Left cardiac atrium (tissue), 4 donors: Measurements from ENCODE around the gene PARP15. TPM values are rescaled to one million over a fixed set of nuclear protein-coding genes. Genes with fewer than 3 reads are reported as not detected.

Experiments used
- ATAC-seq, 2 donors: fragments of 200-7000 bp; cut with Tn5 transposase; one replicate each; pipeline ENCODE4 v1.9.1; 2020; ENCODE audit warnings: mild to moderate bottlenecking in 2 of 2, moderate library complexity in 2 of 2
- DNase-seq: peaks from one replicate; pipeline ENCODE4 v3.0.0-alpha.2; 2020
- intact Hi-C, 2 donors: fragments of 100-400 bp; cut with DNase I; formaldehyde crosslinking; loops; one replicate each; pipeline versions ENCODE4 v1.14.1 to v1.15.1; 2022 to 2023
- long read RNA-seq: library from polyadenylated mRNA; unstranded; transcript quantifications from one replicate; pipeline ENCODE4 v2.0.0, GENCODE V29; 2021
- total RNA-seq, 2 donors: library from RNA; stranded (reverse); fragmentation: NEBNext Ultra II Directional; extraction: Animal tissue kit (Norgen Biotek cat#: 25700); gene quantifications; one replicate each; pipeline ENCODE4 v1.2.1, GENCODE V29; 2021
- donor health status: DM: no; HTN: yes; CAD: no.
- donor health status: DM: no; HTN: yes; CAD: no; lungs with severe emphysema.
- donor health status: DM: yes; HTN: yes; CAD: no.
- donor health status: Dilated cardiomyopathy.

PARP15 gene
- 1 to 10 TPM; 1.5 to 1.6 TPM for total RNA-seq
- long read RNA-seq, partial matches to known transcripts = 0 of 1 reads
- long read RNA-seq, other reads (novel, unspliced or antisense) = 1 of 1 reads

DNA sequence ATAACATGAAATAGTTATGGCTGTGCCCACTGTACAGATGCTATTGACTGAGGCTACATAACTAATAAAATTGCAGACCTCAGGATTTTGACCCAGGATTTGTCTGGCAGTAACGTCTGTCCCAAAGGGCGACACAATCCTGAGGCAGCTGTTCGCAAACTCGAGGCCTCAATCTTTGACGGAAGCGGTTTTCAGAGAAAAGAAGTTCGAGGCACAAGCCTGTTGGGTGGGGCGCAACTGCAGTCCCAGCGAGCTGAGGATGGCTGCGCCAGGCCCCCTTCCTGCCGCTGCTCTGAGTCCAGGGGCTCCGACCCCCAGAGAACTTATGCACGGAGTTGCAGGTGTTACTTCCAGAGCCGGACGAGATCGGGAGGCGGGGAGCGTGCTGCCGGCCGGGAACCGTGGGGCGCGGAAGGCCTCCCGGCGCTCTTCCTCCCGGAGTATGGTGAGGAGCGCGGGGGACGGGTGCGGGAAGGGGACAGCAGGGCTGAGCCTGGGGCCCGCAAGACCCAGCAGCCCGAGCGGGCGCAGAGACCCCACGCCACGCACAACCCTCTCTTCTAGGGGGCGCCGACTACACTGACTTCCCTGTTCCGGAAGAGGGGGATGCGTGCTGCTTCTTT, at the start of gene PARP15:
Gene PARP15, plus strand, starts transcription at position 242 of the 623 bp plus-strand sequence. Its CDS starts 18 bp downstream, at position 260.
- peak; percentile 28 for DNase-seq
- intact Hi-C loops = no loop called here
- peak; percentile 56 to 65 for ATAC-seq

- ATAC-seq (no peak), DNase-seq (no peak)
- intact Hi-C loops = no loop called here
These were observed 47.3 kb upstream of the PARP15 start for GRCh38 chr3:122530164-122530563.

GRCh38 chr3:122533480-122533879, 44.0 kb upstream of the PARP15 start:
- no peak for ATAC-seq
- DNase-seq = no peak
- intact Hi-C loops = no loop called here

GRCh38 chr3:122533931-122534334, 43.5 kb upstream of the PARP15 start:
- intact Hi-C loops = no loop called here
- ATAC-seq (peak in 1 of 2 donors; percentile 88), DNase-seq (no peak)

- DNase-seq (no peak), ATAC-seq (no peak)
- intact Hi-C loops = no loop called here
These were observed 41.4 kb upstream of the PARP15 start for GRCh38 chr3:122535964-122536631.

DNA sequence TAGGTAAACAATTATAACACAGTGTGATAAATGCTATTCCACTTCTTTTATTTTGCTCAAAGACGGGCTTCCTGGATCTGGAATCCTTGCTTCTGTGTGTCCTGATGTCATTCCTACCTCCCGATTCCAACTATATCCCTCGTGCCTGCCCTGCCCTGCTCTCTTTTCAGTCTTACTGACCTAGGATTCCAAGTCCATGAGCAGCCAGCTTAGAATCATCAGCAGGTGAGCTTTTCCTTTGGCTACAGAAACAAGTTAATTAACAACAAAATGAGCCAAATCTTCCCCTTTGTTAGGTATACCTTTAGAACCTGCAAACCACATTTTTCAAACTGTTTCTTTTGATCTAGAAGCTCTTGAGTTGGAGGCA, 40.8 kb upstream of the PARP15 start:
- DNase-seq (no peak), ATAC-seq (no peak)
- intact Hi-C loops = no loop called here

GRCh38 chr3:122538956-122539490, 38.4 kb upstream of the PARP15 start:
- DNase-seq = no peak
- intact Hi-C loops = no loop called here
- no peak for ATAC-seq

- DNase-seq = no peak
- intact Hi-C loops = no loop called here
- ATAC-seq = no peak
These were observed 31.3 kb upstream of the PARP15 start for GRCh38 chr3:122546151-122546550.

- intact Hi-C loops = no loop called here
- no peak for ATAC-seq
- no peak for DNase-seq
These were observed 29.4 kb upstream of the PARP15 start for GRCh38 chr3:122548076-122548475.

- DNase-seq = no peak
- intact Hi-C loops = no loop called here
- ATAC-seq = no peak
These were observed 28.8 kb upstream of the PARP15 start for GRCh38 chr3:122548619-122549018.

DNA sequence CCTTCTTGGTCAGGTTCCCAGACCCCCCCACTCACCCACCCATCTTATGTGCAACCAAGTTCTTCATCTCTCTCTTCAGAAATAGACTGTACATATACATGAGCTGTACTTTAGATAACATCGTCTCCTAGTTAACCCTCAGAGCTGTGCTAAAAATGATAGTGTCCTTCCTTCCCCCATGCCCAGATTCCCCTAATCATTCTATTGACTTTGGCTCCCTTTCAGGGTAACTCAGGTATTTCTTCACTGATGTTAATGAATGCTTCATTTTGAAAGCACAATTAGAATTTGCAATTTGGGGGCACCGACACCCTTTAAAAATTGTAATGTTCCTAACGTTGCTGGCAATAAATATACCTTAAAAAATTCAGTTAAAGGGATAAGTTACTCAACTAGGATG, 24.3 kb upstream of the PARP15 start:
- DNase-seq (no peak), ATAC-seq (no peak)
- intact Hi-C loops = no loop called here

DNA sequence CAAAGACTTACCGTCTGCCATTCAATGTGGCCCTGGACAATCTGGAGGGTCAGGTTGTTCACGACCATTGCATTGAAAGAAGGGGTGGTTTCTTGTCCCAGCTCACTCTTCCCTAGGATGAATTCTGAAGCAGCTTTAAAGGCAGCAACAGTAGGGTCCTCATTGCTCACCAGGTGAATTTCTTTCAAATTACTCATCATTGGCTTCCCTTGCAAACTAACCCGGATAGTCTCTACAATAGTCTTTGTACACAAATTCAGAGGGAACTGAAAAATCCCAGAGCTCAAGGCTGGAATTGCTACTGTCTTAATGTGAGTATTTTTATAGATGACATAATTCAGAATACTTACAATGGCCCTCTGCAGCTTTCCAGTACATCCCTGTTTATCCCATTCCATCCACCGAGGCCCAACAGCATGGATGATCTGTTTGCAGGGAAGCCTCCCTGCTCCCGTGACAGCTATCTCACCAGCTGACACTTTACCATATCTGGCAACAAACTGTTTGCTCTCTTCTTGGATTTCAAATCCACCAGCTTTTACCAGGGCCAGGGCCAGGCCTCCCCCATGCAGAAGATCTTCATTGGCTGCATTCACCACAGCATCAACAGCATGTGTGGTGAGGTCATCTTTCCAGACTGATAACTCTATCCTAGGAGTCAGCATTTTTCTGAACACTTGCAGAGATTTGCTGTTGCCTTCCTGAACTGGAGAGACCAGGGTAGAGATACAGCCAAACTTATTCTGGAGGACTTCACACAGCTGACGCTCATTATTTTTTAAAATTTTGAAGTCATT, 22.0 kb upstream of the PARP15 start:
- intact Hi-C loops = no loop called here
- DNase-seq = no peak
- peak; percentile 86 to 91 for ATAC-seq

DNA sequence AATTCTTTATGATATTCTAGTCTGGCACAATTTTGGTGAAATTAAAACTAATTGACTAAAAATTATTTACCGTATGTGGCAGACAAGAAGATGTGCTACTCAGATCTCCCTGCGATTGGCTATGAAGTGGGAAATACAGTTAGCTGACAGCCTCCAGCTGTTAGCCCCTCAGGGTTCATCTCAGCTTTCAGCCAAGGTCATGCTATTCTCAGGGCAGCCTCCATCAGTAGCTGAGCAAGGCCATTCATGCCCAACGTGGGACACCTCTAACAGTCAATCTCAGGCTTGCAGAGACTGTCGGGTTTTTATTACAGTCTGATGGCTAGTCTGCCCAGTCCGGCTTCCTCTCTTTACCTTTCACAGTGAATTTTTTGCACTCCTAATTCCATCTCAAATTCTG, 20.1 kb upstream of the PARP15 start:
- DNase-seq (no peak), ATAC-seq (no peak)
- intact Hi-C loops = no loop called here

- DNase-seq (no peak), ATAC-seq (no peak)
- intact Hi-C loops = no loop called here
These were observed 18.8 kb upstream of the PARP15 start for GRCh38 chr3:122558605-122559004.

DNA sequence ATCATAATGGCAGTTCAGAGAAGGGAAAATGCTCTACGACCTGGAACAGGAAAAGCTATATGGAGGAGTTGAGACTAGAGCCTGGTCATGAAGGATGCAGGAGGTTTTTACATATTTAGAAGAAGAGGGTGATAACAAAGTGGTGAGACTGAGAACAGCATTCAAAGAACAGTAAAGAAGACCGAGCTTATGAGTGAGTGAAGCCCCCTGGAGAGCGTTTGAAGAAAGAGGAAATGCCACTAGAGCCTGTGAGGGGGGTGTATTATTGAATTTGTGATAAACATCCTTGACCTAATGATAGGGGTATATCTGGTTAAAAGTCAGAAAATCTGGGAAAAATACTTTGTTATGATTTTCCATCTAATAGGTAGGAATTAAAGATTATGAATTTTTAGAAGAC, 17.5 kb upstream of the PARP15 start:
- intact Hi-C loops = loop anchor here (2.0 to 5.0 kb wide), 2 partner anchors 117 to 119 kb away; no protein-coding TSS in a partner anchor
- ATAC-seq = no peak
- no peak for DNase-seq

- DNase-seq = no peak
- intact Hi-C loops = loop anchor here (2.0 to 5.0 kb wide), 2 partner anchors 117 to 118 kb away; no protein-coding TSS in a partner anchor
- no peak for ATAC-seq
These were observed 16.8 kb upstream of the PARP15 start for GRCh38 chr3:122560680-122561079.

DNA sequence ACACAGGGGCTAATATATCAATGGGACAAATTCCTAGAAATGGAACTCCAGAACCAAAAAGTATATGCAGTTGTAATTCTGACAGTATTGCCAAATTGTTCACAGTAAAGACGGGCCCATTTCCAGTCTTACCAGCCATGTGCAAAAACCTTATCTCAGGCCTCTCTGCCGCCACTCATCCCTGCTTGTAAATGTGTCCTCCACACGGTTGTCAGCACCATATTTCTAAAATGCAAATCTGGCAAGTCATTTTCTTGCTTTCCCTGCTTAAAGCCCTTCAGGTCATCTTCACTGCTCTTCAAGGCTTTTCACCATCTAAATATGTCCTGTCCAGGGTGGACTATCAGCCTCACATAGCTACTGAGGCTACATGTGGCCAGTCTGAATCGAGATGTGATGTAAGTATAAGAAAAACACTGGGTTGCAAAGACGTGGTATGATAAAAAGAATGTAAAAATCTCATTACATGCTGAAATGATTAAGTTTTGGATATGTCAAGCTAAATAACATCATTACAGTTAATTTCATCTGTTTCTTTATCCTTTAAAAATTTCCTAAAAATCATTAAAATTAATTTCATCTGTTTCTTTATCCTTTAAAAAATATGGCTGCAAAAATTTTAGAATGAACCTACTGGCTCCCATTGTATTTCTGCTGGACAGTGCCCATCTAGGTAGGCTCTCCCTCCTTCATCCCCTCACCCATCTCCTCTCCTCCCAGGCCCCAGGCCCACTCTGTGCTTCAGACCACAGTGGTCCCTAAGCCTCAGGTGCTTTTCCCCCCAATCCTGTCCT, 14.3 kb upstream of the PARP15 start:
- intact Hi-C loops = loop anchor here in 1 of 2 donors (5.0 kb wide), 1 partner anchor 114 kb away; no protein-coding TSS in a partner anchor

GRCh38 chr3:122563717-122564025, 13.8 kb upstream of the PARP15 start:
- peak; percentile 9 to 32 for ATAC-seq
- DNase-seq = no peak
- intact Hi-C loops = loop anchor here in 1 of 2 donors (5.0 kb wide), 1 partner anchor 114 kb away; no protein-coding TSS in a partner anchor

More for the DNA sequence above, 14.3 kb upstream of the PARP15 start:
- ATAC-seq (no peak), DNase-seq (no peak)
